ENCODE measurements around the gene CFTR.

Gene CFTR

DNA sequence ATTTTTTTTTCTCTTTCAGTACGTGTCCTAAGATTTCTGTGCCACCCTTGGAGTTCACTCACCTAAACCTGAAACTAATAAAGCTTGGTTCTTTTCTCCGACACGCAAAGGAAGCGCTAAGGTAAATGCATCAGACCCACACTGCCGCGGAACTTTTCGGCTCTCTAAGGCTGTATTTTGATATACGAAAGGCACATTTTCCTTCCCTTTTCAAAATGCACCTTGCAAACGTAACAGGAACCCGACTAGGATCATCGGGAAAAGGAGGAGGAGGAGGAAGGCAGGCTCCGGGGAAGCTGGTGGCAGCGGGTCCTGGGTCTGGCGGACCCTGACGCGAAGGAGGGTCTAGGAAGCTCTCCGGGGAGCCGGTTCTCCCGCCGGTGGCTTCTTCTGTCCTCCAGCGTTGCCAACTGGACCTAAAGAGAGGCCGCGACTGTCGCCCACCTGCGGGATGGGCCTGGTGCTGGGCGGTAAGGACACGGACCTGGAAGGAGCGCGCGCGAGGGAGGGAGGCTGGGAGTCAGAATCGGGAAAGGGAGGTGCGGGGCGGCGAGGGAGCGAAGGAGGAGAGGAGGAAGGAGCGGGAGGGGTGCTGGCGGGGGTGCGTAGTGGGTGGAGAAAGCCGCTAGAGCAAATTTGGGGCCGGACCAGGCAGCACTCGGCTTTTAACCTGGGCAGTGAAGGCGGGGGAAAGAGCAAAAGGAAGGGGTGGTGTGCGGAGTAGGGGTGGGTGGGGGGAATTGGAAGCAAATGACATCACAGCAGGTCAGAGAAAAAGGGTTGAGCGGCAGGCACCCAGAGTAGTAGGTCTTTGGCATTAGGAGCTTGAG lies at the start of gene CFTR:
Gene CFTR (plus strand): TSS at position 801 of the 830 bp plus-strand sequence. CDS start 70 bp downstream, outside the sequence.
- TF ChIP-seq, protein P1, sequence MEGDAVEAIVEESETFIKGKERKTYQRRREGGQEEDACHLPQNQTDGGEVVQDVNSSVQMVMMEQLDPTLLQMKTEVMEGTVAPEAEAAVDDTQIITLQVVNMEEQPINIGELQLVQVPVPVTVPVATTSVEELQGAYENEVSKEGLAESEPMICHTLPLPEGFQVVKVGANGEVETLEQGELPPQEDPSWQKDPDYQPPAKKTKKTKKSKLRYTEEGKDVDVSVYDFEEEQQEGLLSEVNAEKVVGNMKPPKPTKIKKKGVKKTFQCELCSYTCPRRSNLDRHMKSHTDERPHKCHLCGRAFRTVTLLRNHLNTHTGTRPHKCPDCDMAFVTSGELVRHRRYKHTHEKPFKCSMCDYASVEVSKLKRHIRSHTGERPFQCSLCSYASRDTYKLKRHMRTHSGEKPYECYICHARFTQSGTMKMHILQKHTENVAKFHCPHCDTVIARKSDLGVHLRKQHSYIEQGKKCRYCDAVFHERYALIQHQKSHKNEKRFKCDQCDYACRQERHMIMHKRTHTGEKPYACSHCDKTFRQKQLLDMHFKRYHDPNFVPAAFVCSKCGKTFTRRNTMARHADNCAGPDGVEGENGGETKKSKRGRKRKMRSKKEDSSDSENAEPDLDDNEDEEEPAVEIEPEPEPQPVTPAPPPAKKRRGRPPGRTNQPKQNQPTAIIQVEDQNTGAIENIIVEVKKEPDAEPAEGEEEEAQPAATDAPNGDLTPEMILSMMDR (IDR thresholded peaks at IDR 0.05) = no peak

DNA sequence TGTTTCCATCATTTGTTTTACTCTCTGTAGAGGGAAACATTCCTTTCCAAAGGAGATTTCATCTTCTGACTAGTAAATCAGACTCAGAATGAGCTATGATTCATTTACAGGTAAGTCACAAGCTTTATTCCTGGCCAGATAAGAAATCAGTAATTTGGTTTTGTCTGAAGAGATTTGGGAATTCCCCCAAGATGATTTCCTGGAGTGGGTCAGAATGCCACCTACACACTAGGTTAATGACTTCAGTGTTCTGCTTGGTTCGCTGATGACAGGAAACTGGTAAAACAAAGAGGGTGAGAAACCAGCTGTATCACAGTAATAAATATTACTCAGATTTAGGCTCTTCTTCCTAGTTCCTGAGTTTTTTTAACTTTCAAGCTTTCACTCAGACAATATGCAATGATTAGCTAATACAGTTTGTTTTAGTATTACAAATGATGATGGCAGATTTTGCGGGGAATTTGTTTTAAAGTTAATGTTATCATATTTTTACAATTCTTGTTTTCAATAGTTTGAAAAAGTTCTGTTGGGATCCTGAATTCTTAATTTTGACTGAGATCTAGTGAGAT lies 44.3 kb upstream of the CFTR start:
- TF ChIP-seq, protein P1 (IDR thresholded peaks at IDR 0.05) = no peak

DNA sequence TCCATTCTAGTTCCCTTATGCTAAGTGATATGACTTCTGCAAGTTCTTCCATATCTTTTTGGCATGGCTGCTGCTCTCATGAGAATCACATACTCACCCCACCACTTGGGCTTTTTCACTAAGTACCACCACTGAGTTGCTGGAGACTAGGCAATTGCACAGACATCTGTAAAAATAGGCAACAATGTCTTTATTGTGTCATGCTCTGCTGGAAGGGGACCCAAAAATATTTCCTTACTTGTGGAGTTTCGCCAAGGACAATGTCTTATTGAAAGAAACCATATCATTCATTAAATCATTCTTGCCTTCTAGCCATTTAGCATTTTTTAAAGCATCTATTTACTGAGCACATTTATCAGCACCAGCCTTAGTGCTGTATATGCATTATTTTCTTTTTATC lies 35.2 kb upstream of the CFTR start:
- TF ChIP-seq, protein P1 (IDR thresholded peaks at IDR 0.05) = no peak

DNA sequence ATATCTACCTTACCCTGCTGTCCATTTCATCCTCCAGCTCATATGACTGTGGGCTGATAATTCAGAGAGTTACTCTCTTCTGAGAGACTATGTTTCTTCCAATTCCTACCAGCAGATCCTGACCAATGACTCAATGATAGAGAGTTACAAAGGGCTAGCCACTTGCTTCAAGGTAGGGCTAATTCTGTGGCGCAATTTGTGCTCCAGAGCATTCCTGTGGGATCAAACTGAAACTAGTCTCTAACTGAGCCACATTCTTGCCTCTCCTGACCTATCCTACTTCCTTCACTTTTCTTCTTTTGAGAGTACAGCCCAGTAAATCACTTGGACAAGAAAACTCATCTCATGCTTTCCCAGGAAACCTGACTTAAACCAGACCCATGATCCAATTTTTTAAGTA lies 34.6 kb upstream of the CFTR start:
- TF ChIP-seq, protein P1 (IDR thresholded peaks at IDR 0.05) = no peak

DNA sequence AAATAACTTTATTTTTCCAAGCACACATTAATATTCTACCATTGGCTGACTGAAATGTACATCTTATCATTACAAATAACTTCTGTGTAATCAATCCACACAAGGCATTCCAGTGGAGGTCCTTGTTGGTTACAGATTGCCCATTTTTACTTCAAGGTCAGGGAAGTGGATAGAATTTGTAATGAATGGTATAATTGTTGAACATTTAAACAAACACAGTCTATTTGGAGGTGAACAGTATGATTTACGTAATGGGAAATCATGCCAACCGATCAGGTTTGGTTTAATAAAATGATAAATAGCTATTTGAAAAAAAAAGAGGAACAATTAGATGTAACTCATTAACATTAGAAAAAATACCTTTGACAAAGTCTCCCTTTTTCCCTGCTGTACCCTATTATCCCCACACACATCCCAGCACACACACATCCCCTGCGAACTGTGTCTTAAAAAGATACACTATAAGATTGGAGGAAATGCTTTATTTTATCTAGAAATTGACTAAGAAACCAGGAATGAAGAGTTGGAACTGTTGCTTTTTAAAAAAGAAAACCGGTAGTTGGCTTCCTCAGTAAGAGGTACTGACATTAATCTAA lies 33.5 kb upstream of the CFTR start:
- TF ChIP-seq, protein P1 (IDR thresholded peaks at IDR 0.05) = no peak

DNA sequence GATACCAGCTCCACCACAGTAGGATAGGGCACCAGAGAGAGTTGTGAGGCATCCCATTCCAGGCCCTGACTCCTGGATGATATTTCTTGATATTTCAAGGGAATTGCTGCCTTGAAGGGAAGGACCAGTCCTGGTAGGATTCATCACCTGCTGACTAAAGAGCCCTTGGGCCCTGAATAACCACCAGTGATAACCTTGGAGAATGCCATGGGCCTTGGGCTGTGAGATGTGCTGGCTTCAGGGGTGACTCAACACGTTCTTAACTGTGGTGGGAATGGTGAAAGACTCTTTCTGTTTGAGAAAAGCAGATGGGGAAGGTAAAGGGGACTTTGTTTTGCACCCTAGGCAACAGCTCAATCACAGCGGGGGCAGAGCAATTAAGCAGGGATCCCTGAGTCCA lies 31.2 kb upstream of the CFTR start:
- TF ChIP-seq, protein P1 (IDR thresholded peaks at IDR 0.05) = no peak

DNA sequence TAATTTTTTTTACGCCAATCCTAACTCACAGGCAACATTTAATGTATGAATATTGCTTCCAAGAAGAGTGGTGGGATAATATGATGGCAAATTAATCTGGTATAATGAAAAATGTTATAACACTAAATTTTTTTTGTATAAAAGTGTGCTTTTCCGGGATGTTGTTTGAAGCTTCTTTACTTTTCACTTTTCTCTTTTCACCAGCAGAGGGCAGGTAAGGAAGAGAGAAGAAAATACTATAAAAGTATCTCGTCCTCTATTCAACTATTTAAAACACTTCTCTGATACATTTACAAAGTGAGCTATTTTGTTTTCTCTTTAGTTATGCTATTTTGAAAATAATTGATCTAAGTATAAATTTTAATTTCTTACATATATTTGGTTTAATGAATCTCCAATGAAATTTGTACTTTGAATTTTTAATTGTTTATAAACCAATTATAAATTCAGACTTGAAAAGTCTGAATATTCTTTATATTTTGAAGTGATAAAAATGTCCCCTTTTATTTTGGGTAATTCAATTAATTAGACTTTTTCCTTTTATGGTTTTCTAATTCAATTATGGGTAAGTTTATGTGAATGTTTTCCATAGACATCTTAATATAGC lies 20.7 kb upstream of the CFTR start:
- TF ChIP-seq, protein P1 (IDR thresholded peaks at IDR 0.05) = peak; percentile 70
